ENCODE results near the gene AAK1. TPM values are rescaled to one million over a fixed set of nuclear protein-coding genes. Genes with fewer than 3 reads are reported as not detected.

Gene AAK1
- total and polyA plus RNA-seq, 2 donors (not counting 3 experiments of a cell fraction or from before 2014, with no cell fraction given) = 31.0 to 127 TPM

GRCh38 chr2:69615078-69615625, 28.4 kb downstream of the AAK1 start:
- H3K9me3 ChIP-seq (replicated peaks; ENCODE audit: control insufficient read depth, insufficient read depth, low read length) = no peaks in the 10 kb centered on the region
- FAIRE-seq (no peak), DNase-seq (ENCODE audit: low read depth, low spot score) (no peak)
- no peak overlapping the region for H3K27ac ChIP-seq (ENCODE audit: insufficient read depth, low read depth, low read length)
- no peak overlapping the region for H3K4me2 ChIP-seq (ENCODE audit: insufficient read depth, low read length)
- TF ChIP-seq, protein P1, sequence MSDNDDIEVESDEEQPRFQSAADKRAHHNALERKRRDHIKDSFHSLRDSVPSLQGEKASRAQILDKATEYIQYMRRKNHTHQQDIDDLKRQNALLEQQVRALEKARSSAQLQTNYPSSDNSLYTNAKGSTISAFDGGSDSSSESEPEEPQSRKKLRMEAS (IDR thresholded peaks at IDR 0.05; ENCODE audit: insufficient read depth, insufficient read length) = no peak
- TF ChIP-seq JUN (IDR thresholded peaks at IDR 0.05; ENCODE audit: borderline replicate concordance, insufficient read depth, insufficient read length, low read depth) = no peak
- TF ChIP-seq GATA2 (IDR thresholded peaks at IDR 0.05; ENCODE audit: insufficient read depth, insufficient read length, low read depth, low read length) = no peak
- TF ChIP-seq FOS (IDR thresholded peaks at IDR 0.05; ENCODE audit: borderline replicate concordance, insufficient read depth, low read length) = no peak
- no peak for TF ChIP-seq MYC (IDR thresholded peaks at IDR 0.05; ENCODE audit: low read depth, low read length)
- TF ChIP-seq POLR2A (IDR thresholded peaks at IDR 0.05; ENCODE audit: low read depth, low read length) = no peak
- no peak for TF ChIP-seq EZH2 (IDR thresholded peaks at IDR 0.05; ENCODE audit: borderline replicate concordance, low read depth, low read length, severe bottlenecking)
- TF ChIP-seq, protein P2, sequence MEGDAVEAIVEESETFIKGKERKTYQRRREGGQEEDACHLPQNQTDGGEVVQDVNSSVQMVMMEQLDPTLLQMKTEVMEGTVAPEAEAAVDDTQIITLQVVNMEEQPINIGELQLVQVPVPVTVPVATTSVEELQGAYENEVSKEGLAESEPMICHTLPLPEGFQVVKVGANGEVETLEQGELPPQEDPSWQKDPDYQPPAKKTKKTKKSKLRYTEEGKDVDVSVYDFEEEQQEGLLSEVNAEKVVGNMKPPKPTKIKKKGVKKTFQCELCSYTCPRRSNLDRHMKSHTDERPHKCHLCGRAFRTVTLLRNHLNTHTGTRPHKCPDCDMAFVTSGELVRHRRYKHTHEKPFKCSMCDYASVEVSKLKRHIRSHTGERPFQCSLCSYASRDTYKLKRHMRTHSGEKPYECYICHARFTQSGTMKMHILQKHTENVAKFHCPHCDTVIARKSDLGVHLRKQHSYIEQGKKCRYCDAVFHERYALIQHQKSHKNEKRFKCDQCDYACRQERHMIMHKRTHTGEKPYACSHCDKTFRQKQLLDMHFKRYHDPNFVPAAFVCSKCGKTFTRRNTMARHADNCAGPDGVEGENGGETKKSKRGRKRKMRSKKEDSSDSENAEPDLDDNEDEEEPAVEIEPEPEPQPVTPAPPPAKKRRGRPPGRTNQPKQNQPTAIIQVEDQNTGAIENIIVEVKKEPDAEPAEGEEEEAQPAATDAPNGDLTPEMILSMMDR (IDR thresholded peaks at IDR 0.05; ENCODE audit: extremely low read depth in 1 of 2, insufficient read depth in 1 of 2, low read depth in 1 of 2, low read length in 2 of 2) = no peak
- no peak for TF ChIP-seq POLR2AphosphoS5 (IDR thresholded peaks at IDR 0.05; ENCODE audit: insufficient read depth, low read depth, low read length)
- no peak overlapping the region for H2AFZ ChIP-seq (ENCODE audit: low read depth, low read length)
- intact Hi-C loops (cut with micrococcal nuclease) (no loop called here), dilution Hi-C loops (cut with MboI; ENCODE audit: extremely low pct_ligation_motif_present, low sequenced_read_pairs) (no loop called here)
- H3K9me1 ChIP-seq (replicated peaks; ENCODE audit: control insufficient read depth, extremely low read depth, insufficient read depth, low read length) = no peaks in the 10 kb centered on the region
- no peaks in the 10 kb centered on the region for H3K27me3 ChIP-seq (ENCODE audit: control insufficient read depth in 2 of 2, insufficient read depth in 2 of 2, low read length in 2 of 2)
- peaks cover 0 to 2% of the 10 kb centered on the region in 2 experiments for H3K36me3 ChIP-seq (ENCODE audit: control insufficient read depth in 2 of 2, extremely low read depth in 1 of 2, insufficient read depth in 2 of 2, low read length in 2 of 2)
- no peak overlapping the region for H3K4me3 ChIP-seq (replicated peaks in 1 of 3; ENCODE audit: insufficient read depth in 1 of 3, low read depth in 1 of 3, low read length in 3 of 3)
- ChIA-PET CTCF (no interaction called here), POLR2A (no interaction called here)
- no peak overlapping the region for H3K9ac ChIP-seq (replicated peaks; ENCODE audit: extremely low read depth, insufficient read depth, low read length)
- H3K79me2 ChIP-seq (ENCODE audit: control insufficient read depth, insufficient read depth, low read length) = peaks cover 95% of the 10 kb centered on the region
- peaks cover 3% of the 10 kb centered on the region for H4K20me1 ChIP-seq (replicated peaks; ENCODE audit: control insufficient read depth, extremely low read depth, insufficient read depth, low read length)
- H3K4me1 ChIP-seq (ENCODE audit: control insufficient read depth, extremely low read depth, insufficient read depth, low read length) = peaks cover 21% of the 10 kb centered on the region
- no TSS peak for BruUV-seq (replicated peaks)

Data from endothelial cell of umbilical vein (primary cell).